SU-DHL-6 (cell line): Measurements from ENCODE around the gene PRR12.
"Not testable (repeated sequence)": the region's sequence is repeated elsewhere in the genome, so short reads cannot be mapped to it uniquely, and the experiment has no call there.

Experiments used
- H2AFZ ChIP-seq: fragments of 200-600 bp; sonication (generic); 2 replicates; pipeline ENCODE4 v1.6.1; 2014; ENCODE audit warnings: low read depth, mild to moderate bottlenecking, moderate library complexity, mixed read lengths, antibody characterized with exemption, low read length; ENCODE audit not compliant: severe bottlenecking
- H3F3A ChIP-seq: fragments of 200-600 bp; shearing (Covaris generic); 2 replicates; pipeline ENCODE4 v1.6.0; 2016; ENCODE audit warnings: antibody characterized with exemption, mild to moderate bottlenecking; ENCODE audit not compliant: insufficient read depth
- H3K27ac ChIP-seq: fragments of 200-600 bp; sonication (generic); 2 replicates; pipeline ENCODE4 v1.5.1; 2016; ENCODE audit warnings: low read depth, mild to moderate bottlenecking, low read length, moderate library complexity, mixed read lengths
- H3K27me3 ChIP-seq: fragments of 200-600 bp; sonication (generic), shearing (Covaris generic); 2 replicates; pipeline ENCODE4 v1.6.0; 2014; ENCODE audit warnings: mild to moderate bottlenecking, low read length
- H3K36me3 ChIP-seq: fragments of 200-600 bp; sonication (generic); 2 replicates; pipeline ENCODE4 v1.6.1; 2014; ENCODE audit warnings: mild to moderate bottlenecking, low read length, mixed read lengths
- H3K4me2 ChIP-seq: fragments of 300-600, 200-600 bp; shearing (Covaris generic), sonication (generic); 2 replicates; pipeline ENCODE4 v1.6.0; 2014; ENCODE audit warnings: low read length, low read depth, mild to moderate bottlenecking; ENCODE audit not compliant: poor library complexity, severe bottlenecking
- H3K4me3 ChIP-seq: fragments of 200-600 bp; sonication (generic); 2 replicates; pipeline ENCODE4 v1.5.1; 2014; ENCODE audit warnings: antibody characterized with exemption, low read length, mild to moderate bottlenecking, mixed read lengths; ENCODE audit not compliant: insufficient read depth, poor library complexity, severe bottlenecking
- H3K79me2 ChIP-seq: fragments of 200-600 bp; sonication (generic); 2 replicates; pipeline ENCODE4 v1.6.1; 2014; ENCODE audit warnings: mild to moderate bottlenecking, low read length, moderate library complexity; ENCODE audit not compliant: insufficient read depth
- H3K9ac ChIP-seq: fragments of 200-600 bp; sonication (generic); 2 replicates; pipeline ENCODE4 v1.7.0; 2014; ENCODE audit warnings: mild to moderate bottlenecking, low read length
- H3K9me2 ChIP-seq: fragments of 200-600 bp; sonication (generic); replicated peaks from 2 replicates; pipeline ENCODE4 v1.6.1; 2014; ENCODE audit warnings: low read length; ENCODE audit not compliant: insufficient read depth
- H3K9me3 ChIP-seq: fragments of 200-600 bp; sonication (generic); 2 replicates; pipeline ENCODE4 v1.6.1; 2014; ENCODE audit warnings: low read length, mixed read lengths; ENCODE audit not compliant: insufficient read depth
- H4K20me1 ChIP-seq: fragments of 200-600 bp; sonication (generic); 2 replicates; pipeline ENCODE4 v1.6.1; 2014; ENCODE audit warnings: low read depth, mild to moderate bottlenecking, antibody characterized with exemption, low read length, moderate library complexity, mixed read lengths
- CTCF ChIP-seq: fragments of 200-600 bp; sonication (generic); IDR thresholded peaks from one replicate; pipeline ENCODE4 v1.5.1; 2017; ENCODE audit warnings: antibody characterized with exemption, mild to moderate bottlenecking, low read length, moderate library complexity; ENCODE audit not compliant: insufficient read depth, poor library complexity, severe bottlenecking
- EZH2phosphoT487 ChIP-seq: fragments of 200-600 bp; sonication (generic), shearing (Covaris generic); conservative IDR thresholded peaks from 2 replicates; pipeline ENCODE4 v1.6.1; 2018; ENCODE audit warnings: mild to moderate bottlenecking, antibody characterized with exemption, low read length, moderate library complexity, mixed read lengths

The PRR12 gene

DNA sequence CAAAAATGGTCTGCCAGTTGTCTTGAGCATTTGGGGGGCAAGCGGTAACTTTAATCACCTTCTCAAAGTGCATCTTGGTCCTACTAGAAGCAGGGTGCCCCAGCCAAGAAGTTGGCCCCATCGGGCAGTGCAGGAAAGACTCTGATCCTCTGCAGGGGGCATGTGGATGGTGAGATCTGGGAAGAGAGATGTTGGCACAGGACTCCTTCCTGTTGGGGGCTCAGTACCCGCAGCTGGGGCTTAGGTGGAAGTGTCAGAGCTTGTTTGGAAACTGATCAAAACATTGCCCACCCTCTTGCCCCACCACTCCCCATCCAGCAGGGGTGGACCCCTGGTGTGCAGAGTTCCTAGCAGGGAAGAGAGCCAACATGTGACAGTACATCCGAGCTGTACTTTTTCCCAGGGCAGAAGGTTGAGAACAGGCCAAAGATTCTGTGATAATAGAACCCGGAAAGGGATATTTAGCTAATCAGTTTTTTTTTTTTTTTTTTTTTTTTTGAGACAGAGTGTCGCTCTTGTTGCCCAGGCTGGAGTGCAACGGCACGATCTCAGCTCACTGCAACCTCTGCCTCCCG, 40.1 kb downstream of the PRR12 start:
- H3K4me2 ChIP-seq, result no peak overlapping the region
- no peak overlapping the region for H3K9ac ChIP-seq
- H3K27ac ChIP-seq, result no peak overlapping the region

GRCh38 chr19:49631610-49632192, 40.7 kb downstream of the PRR12 start:
- no peaks in the 10 kb centered on the region for H3K27me3 ChIP-seq
- TF ChIP-seq CTCF, result no peak
- no peak for TF ChIP-seq EZH2phosphoT487

More for the DNA sequence above, 40.1 kb downstream of the PRR12 start:
- Histone ChIP-seq H3K9me2 (no peaks in the 10 kb centered on the region), H3K9me3 (no peaks in the 10 kb centered on the region), H2AFZ (no peak overlapping the region), H3K79me2 (no peaks in the 10 kb centered on the region), H4K20me1 (no peaks in the 10 kb centered on the region), H3K27me3 (no peaks in the 10 kb centered on the region), H3K4me3 (no peak overlapping the region), H3F3A (no peaks in the 10 kb centered on the region), H3K36me3 (no peaks in the 10 kb centered on the region)
- TF ChIP-seq CTCF (no peak), EZH2phosphoT487 (no peak)

DNA sequence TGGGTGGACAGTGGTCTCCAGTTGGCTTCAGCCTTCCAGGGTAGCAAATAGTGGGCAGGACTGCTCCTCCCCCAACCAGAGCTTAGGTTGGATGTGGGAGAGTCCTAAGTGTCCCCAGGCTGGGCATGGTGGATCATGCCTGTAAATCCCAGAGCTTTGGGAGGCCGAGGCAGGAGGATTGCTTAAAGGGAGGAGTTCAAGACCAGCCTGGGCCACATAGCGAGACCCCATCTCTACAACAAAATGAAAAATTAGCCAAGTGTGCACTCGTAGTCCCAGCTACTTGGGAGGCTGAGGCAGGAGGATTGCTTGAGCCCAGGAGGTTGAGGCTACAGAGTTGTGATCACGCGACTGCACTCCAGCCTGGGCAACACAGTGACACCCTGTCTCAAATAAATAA, 41.6 kb downstream of the PRR12 start:
- Histone ChIP-seq H3K9me2 (no peaks in the 10 kb centered on the region), H3K36me3 (no peaks in the 10 kb centered on the region), H4K20me1 (no peaks in the 10 kb centered on the region), H3K4me2 (no peak overlapping the region), H3K27ac (no peak overlapping the region), H3K9me3 (no peaks in the 10 kb centered on the region), H3K9ac (no peak overlapping the region), H3K4me3 (no peak overlapping the region), H3K79me2 (no peaks in the 10 kb centered on the region), H3F3A (no peaks in the 10 kb centered on the region), H3K27me3 (no peaks in the 10 kb centered on the region), H2AFZ (no peak overlapping the region)
- TF ChIP-seq CTCF (no peak), EZH2phosphoT487 (no peak)

More at GRCh38 chr19:49631610-49632192, 40.7 kb downstream of the PRR12 start:
- no peaks in the 10 kb centered on the region for H3K79me2 ChIP-seq
- H3K9me2 ChIP-seq, result no peaks in the 10 kb centered on the region
- no peaks in the 10 kb centered on the region for H3F3A ChIP-seq
- H3K27ac ChIP-seq, result no peak overlapping the region
- no peaks in the 10 kb centered on the region for H4K20me1 ChIP-seq
- no peaks in the 10 kb centered on the region for H3K9me3 ChIP-seq
- no peaks in the 10 kb centered on the region for H3K36me3 ChIP-seq
- H3K4me2 ChIP-seq, result no peak overlapping the region
- H2AFZ ChIP-seq, result no peak overlapping the region
- no peak overlapping the region for H3K4me3 ChIP-seq
- no peak overlapping the region for H3K9ac ChIP-seq

- not testable (repeated sequence) for H3F3A ChIP-seq, H3K4me2 ChIP-seq, H3K27ac ChIP-seq, H3K9me2 ChIP-seq, H4K20me1 ChIP-seq, H3K36me3 ChIP-seq, H3K4me3 ChIP-seq, H3K27me3 ChIP-seq, H3K79me2 ChIP-seq, H3K9me3 ChIP-seq, H3K9ac ChIP-seq, H2AFZ ChIP-seq
Measured at GRCh38 chr19:49633273-49633672, 42.3 kb downstream of the PRR12 start.
